ENCODE results near the gene AVEN. TPM values are rescaled to one million over a fixed set of nuclear protein-coding genes. Genes with fewer than 3 reads are reported as not detected.

Gene AVEN
- total and polyA plus RNA-seq, 3 donors from 2014 or later = 23.4 to 35.1 (median 25.4) TPM

- no peak for TF ChIP-seq POLR2A (IDR thresholded peaks at IDR 0.05)
- TF ChIP-seq, protein P1, sequence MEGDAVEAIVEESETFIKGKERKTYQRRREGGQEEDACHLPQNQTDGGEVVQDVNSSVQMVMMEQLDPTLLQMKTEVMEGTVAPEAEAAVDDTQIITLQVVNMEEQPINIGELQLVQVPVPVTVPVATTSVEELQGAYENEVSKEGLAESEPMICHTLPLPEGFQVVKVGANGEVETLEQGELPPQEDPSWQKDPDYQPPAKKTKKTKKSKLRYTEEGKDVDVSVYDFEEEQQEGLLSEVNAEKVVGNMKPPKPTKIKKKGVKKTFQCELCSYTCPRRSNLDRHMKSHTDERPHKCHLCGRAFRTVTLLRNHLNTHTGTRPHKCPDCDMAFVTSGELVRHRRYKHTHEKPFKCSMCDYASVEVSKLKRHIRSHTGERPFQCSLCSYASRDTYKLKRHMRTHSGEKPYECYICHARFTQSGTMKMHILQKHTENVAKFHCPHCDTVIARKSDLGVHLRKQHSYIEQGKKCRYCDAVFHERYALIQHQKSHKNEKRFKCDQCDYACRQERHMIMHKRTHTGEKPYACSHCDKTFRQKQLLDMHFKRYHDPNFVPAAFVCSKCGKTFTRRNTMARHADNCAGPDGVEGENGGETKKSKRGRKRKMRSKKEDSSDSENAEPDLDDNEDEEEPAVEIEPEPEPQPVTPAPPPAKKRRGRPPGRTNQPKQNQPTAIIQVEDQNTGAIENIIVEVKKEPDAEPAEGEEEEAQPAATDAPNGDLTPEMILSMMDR (IDR thresholded peaks at IDR 0.05) = no peak
- DNase-seq = no peak
- no peak overlapping the region for H3K4me3 ChIP-seq
- 62 to 73% methylated on average over 4 of the region's 4 CpGs for WGBS, 2 donors
- no peaks in the 10 kb centered on the region for H3K27me3 ChIP-seq
- H3K27ac ChIP-seq = no peak overlapping the region
- H3K9me3 ChIP-seq = no peaks in the 10 kb centered on the region
- intact Hi-C loops (cut with DNase I; ENCODE audit: low total_unique reads) = no loop called here
- no peaks in the 10 kb centered on the region for H3K36me3 ChIP-seq (ENCODE audit: low read depth, missing control alignments)
- H3K4me1 ChIP-seq = no peaks in the 10 kb centered on the region
Observed at GRCh38 chr15:34012461-34013028, 26.5 kb downstream of the AVEN start.

GRCh38 chr15:34011481-34011880, 27.5 kb downstream of the AVEN start:
- H3K4me3 ChIP-seq = no peak overlapping the region
- DNase-seq = no peak
- intact Hi-C loops (cut with DNase I; ENCODE audit: low total_unique reads) = no loop called here
- H3K27me3 ChIP-seq = no peaks in the 10 kb centered on the region
- no peak for TF ChIP-seq POLR2A (IDR thresholded peaks at IDR 0.05)
- TF ChIP-seq, protein P1 (IDR thresholded peaks at IDR 0.05) = no peak
- no peaks in the 10 kb centered on the region for H3K36me3 ChIP-seq (ENCODE audit: low read depth, missing control alignments)
- no peaks in the 10 kb centered on the region for H3K4me1 ChIP-seq
- WGBS, 2 donors = 76 to 85% methylated on average over 2 of the region's 2 CpGs
- no peak overlapping the region for H3K27ac ChIP-seq
- no peaks in the 10 kb centered on the region for H3K9me3 ChIP-seq

- Histone ChIP-seq H3K9me3 (no peaks in the 10 kb centered on the region), H3K27ac (no peak overlapping the region), H3K4me1 (no peaks in the 10 kb centered on the region), H3K27me3 (no peaks in the 10 kb centered on the region), H3K4me3 (no peak overlapping the region), H3K36me3 (ENCODE audit: low read depth, missing control alignments) (no peaks in the 10 kb centered on the region)
- intact Hi-C loops (cut with DNase I; ENCODE audit: low total_unique reads) = no loop called here
- 92 to 95% methylated on average over 5 of the region's 5 CpGs for WGBS, 2 donors
- DNase-seq = no peak
- TF ChIP-seq POLR2A (IDR thresholded peaks at IDR 0.05) = no peak
Observed at GRCh38 chr15:34010921-34011320, 28.1 kb downstream of the AVEN start.

DNA sequence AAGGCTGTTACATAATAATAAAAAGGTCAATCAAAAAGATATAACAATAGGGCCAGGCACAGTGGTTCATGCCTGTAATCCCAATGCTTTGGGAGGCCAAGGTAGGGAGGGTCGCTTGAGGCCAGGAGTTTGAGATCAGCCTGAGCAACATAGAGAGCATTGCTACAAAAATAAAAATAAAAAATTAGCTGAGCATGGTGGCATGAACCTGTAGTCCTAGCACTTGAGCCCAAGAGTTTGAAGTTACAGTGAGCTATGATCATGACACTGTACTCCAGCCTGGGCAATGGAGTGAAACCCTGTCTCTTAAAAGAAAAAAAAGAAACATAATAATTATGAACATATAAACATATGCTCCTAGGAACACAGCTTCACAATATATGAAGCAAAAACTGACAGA, 29.3 kb downstream of the AVEN start:
- 94 to 95% methylated on average over 1 of the region's 1 CpG for WGBS, 2 donors
- intact Hi-C loops (cut with DNase I; ENCODE audit: low total_unique reads) = no loop called here
- H3K27me3 ChIP-seq = no peaks in the 10 kb centered on the region
- no peaks in the 10 kb centered on the region for H3K4me1 ChIP-seq
- H3K4me3 ChIP-seq = no peak overlapping the region
- TF ChIP-seq, protein P1 (IDR thresholded peaks at IDR 0.05) = no peak
- no peak for TF ChIP-seq POLR2A (IDR thresholded peaks at IDR 0.05)
- H3K9me3 ChIP-seq = no peaks in the 10 kb centered on the region
- no peak overlapping the region for H3K27ac ChIP-seq
- no peak for DNase-seq
- H3K36me3 ChIP-seq (ENCODE audit: low read depth, missing control alignments) = no peaks in the 10 kb centered on the region

DNA sequence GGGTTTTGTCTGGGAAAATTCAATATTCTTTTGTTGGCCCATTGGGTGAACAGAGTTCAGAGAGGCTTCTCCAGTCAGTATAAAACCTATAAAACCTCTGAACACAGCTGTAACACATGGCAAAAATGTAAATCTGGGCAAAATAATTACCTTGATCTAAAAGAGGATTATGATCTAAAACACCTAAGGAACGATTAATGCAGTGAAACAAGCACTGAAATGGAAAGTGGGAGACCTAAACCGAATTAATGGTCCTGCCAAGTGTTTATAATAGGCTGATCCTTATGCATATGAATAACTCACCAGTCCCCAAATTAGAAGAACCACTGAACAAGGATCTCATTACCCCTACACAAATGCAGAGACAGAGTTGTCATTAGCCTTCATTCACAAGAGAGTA, 32.6 kb downstream of the AVEN start:
- Histone ChIP-seq H3K4me1 (no peaks in the 10 kb centered on the region), H3K36me3 (ENCODE audit: low read depth, missing control alignments) (no peaks in the 10 kb centered on the region), H3K9me3 (no peaks in the 10 kb centered on the region), H3K27ac (no peak overlapping the region), H3K4me3 (no peak overlapping the region), H3K27me3 (no peaks in the 10 kb centered on the region)
- no peak for TF ChIP-seq POLR2A (IDR thresholded peaks at IDR 0.05)
- TF ChIP-seq, protein P1 (IDR thresholded peaks at IDR 0.05) = no peak
- no peak for DNase-seq
- intact Hi-C loops (cut with DNase I; ENCODE audit: low total_unique reads) = no loop called here
- 84 to 86% methylated on average over 2 of the region's 2 CpGs for WGBS, 2 donors
